Measurements from ENCODE around the gene TAOK2. TPM values are rescaled to one million over a fixed set of nuclear protein-coding genes. Genes with fewer than 3 reads are reported as not detected.

The TAOK2 gene
- total RNA-seq, 4 donors from 2014 or later: 28.4 to 70.0 (median 46.6) TPM

DNA sequence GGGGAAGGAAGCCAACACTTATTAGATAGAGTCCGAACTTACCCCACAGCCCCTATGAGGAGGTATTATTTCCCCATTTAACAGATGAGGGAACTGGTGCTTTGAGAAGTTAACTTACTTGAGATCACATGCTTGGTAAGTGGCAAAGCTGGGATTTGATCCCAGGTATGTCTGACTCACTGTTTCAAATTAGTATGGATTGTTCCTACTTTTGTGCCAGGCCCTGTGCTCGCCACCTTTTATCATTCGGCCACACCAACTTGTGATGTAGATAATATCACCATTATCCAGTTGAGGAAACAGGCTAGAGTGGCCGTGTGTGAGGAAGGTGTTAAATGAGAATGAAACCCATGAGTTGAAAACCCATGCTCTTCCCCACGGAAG, 11.1 kb downstream of the TAOK2 start:
- no peak overlapping the region for H3K4me3 ChIP-seq
- DNase-seq: no peak
- no peaks in the 10 kb centered on the region for H3K36me3 ChIP-seq
- H3K27ac ChIP-seq: no peak overlapping the region
- H3K9me3 ChIP-seq: no peaks in the 10 kb centered on the region
- TF ChIP-seq, protein P1, sequence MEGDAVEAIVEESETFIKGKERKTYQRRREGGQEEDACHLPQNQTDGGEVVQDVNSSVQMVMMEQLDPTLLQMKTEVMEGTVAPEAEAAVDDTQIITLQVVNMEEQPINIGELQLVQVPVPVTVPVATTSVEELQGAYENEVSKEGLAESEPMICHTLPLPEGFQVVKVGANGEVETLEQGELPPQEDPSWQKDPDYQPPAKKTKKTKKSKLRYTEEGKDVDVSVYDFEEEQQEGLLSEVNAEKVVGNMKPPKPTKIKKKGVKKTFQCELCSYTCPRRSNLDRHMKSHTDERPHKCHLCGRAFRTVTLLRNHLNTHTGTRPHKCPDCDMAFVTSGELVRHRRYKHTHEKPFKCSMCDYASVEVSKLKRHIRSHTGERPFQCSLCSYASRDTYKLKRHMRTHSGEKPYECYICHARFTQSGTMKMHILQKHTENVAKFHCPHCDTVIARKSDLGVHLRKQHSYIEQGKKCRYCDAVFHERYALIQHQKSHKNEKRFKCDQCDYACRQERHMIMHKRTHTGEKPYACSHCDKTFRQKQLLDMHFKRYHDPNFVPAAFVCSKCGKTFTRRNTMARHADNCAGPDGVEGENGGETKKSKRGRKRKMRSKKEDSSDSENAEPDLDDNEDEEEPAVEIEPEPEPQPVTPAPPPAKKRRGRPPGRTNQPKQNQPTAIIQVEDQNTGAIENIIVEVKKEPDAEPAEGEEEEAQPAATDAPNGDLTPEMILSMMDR (IDR thresholded peaks at IDR 0.05): no peak
- no peak for TF ChIP-seq POLR2A (IDR thresholded peaks at IDR 0.05)
- intact Hi-C loops (cut with DNase I; ENCODE audit: low total_unique reads): no loop called here
- no peaks in the 10 kb centered on the region for H3K4me1 ChIP-seq
- H3K27me3 ChIP-seq: no peaks in the 10 kb centered on the region

DNA sequence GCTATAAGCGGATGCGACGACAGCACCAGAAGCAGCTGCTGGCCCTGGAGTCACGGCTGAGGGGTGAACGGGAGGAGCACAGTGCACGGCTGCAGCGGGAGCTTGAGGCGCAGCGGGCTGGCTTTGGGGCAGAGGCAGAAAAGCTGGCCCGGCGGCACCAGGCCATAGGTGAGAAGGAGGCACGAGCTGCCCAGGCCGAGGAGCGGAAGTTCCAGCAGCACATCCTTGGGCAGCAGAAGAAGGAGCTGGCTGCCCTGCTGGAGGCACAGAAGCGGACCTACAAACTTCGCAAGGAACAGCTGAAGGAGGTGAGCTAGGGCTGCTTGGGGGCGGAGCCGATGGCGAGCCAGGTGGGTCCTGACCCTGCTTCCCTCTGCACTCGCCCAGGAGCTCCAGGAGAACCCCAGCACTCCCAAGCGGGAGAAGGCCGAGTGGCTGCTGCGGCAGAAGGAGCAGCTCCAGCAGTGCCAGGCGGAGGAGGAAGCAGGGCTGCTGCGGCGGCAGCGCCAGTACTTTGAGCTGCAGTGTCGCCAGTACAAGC, 11.7 kb downstream of the TAOK2 start:
- H3K9me3 ChIP-seq: no peaks in the 10 kb centered on the region
- H3K4me3 ChIP-seq: no peak overlapping the region
- H3K4me1 ChIP-seq: no peaks in the 10 kb centered on the region
- TF ChIP-seq POLR2A (IDR thresholded peaks at IDR 0.05): no peak
- TF ChIP-seq, protein P1 (IDR thresholded peaks at IDR 0.05): no peak
- no peak for DNase-seq
- no peaks in the 10 kb centered on the region for H3K36me3 ChIP-seq
- no peak overlapping the region for H3K27ac ChIP-seq
- intact Hi-C loops (cut with DNase I; ENCODE audit: low total_unique reads): no loop called here
- H3K27me3 ChIP-seq: no peaks in the 10 kb centered on the region

DNA sequence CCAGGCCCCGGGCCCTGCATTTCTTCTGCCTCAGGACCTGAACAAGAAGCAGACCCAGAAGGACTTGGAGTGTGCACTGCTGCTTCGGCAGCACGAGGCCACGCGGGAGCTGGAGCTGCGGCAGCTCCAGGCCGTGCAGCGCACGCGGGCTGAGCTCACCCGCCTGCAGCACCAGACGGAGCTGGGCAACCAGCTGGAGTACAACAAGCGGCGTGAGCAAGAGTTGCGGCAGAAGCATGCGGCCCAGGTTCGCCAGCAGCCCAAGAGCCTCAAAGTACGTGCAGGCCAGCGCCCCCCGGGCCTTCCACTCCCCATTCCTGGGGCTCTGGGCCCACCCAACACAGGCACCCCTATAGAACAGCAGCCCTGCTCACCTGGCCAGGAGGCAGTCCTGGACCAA, 12.6 kb downstream of the TAOK2 start:
- no peaks in the 10 kb centered on the region for H3K36me3 ChIP-seq
- H3K27ac ChIP-seq: no peak overlapping the region
- no peak for DNase-seq
- no peak for TF ChIP-seq POLR2A (IDR thresholded peaks at IDR 0.05)
- TF ChIP-seq, protein P1 (IDR thresholded peaks at IDR 0.05): no peak
- H3K4me1 ChIP-seq: no peaks in the 10 kb centered on the region
- intact Hi-C loops (cut with DNase I; ENCODE audit: low total_unique reads): no loop called here
- no peaks in the 10 kb centered on the region for H3K9me3 ChIP-seq
- no peaks in the 10 kb centered on the region for H3K27me3 ChIP-seq
- no peak overlapping the region for H3K4me3 ChIP-seq

DNA sequence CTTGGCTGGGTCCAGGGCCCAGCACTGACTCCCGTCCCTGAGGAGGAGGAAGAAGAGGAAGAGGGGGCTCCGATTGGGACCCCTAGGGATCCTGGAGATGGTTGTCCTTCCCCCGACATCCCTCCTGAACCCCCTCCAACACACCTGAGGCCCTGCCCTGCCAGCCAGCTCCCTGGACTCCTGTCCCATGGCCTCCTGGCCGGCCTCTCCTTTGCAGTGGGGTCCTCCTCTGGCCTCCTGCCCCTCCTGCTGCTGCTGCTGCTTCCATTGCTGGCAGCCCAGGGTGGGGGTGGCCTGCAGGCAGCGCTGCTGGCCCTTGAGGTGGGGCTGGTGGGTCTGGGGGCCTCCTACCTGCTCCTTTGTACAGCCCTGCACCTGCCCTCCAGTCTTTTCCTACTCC, 13.3 kb downstream of the TAOK2 start:
- TF ChIP-seq POLR2A (IDR thresholded peaks at IDR 0.05): no peak
- TF ChIP-seq, protein P1 (IDR thresholded peaks at IDR 0.05): no peak
- no peaks in the 10 kb centered on the region for H3K4me1 ChIP-seq
- intact Hi-C loops (cut with DNase I; ENCODE audit: low total_unique reads): no loop called here
- no peak for DNase-seq
- H3K27me3 ChIP-seq: no peaks in the 10 kb centered on the region
- no peaks in the 10 kb centered on the region for H3K9me3 ChIP-seq
- no peaks in the 10 kb centered on the region for H3K36me3 ChIP-seq
- H3K4me3 ChIP-seq: no peak overlapping the region
- no peak overlapping the region for H3K27ac ChIP-seq

DNA sequence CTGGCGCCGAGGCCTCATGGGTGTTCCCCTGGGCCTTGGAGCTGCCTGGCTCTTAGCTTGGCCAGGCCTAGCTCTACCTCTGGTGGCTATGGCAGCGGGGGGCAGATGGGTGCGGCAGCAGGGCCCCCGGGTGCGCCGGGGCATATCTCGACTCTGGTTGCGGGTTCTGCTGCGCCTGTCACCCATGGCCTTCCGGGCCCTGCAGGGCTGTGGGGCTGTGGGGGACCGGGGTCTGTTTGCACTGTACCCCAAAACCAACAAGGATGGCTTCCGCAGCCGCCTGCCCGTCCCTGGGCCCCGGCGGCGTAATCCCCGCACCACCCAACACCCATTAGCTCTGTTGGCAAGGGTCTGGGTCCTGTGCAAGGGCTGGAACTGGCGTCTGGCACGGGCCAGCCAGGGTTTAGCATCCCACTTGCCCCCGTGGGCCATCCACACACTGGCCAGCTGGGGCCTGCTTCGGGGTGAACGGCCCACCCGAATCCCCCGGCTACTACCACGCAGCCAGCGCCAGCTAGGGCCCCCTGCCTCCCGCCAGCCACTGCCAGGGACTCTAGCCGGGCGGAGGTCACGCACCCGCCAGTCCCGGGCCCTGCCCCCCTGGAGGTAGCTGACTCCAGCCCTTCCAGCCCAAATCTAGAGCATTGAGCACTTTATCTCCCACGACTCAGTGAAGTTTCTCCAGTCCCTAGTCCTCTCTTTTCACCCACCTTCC, 13.9 kb downstream of the TAOK2 start:
- no peak overlapping the region for H3K4me3 ChIP-seq
- no peaks in the 10 kb centered on the region for H3K27me3 ChIP-seq
- no peaks in the 10 kb centered on the region for H3K4me1 ChIP-seq
- no peak overlapping the region for H3K27ac ChIP-seq
- H3K36me3 ChIP-seq: no peaks in the 10 kb centered on the region
- intact Hi-C loops (cut with DNase I; ENCODE audit: low total_unique reads): no loop called here
- no peaks in the 10 kb centered on the region for H3K9me3 ChIP-seq
- TF ChIP-seq, protein P1 (IDR thresholded peaks at IDR 0.05): no peak
- no peak for TF ChIP-seq POLR2A (IDR thresholded peaks at IDR 0.05)
- DNase-seq: no peak

Data from uterus (tissue), 4 donors.